SKM-1 (cell line): Measurements from ENCODE around the gene DQX1.

Experiments used
- DNase-seq: peaks from one replicate; lab custom pipeline; 2025; ENCODE audit not compliant: unreplicated experiment; lab: John Stamatoyannopoulos, UW

DQX1 gene

GRCh38 chr2:74512744-74513604 is 13.1 kb downstream of the DQX1 start:
- no peak for DNase-seq

GRCh38 chr2:74511104-74511989 is 14.7 kb downstream of the DQX1 start:
- no peak for DNase-seq

GRCh38 chr2:74510272-74510671 is 15.8 kb downstream of the DQX1 start:
- DNase-seq: no peak

- DNase-seq: no peak
Measured at GRCh38 chr2:74507926-74508520, 18.0 kb downstream of the DQX1 start.

- DNase-seq: peak; percentile 95
Measured at GRCh38 chr2:74507145-74507925, 18.7 kb downstream of the DQX1 start, which contains the start of gene PCGF1. TSS of gene PCGF1 (minus strand) at chr2:74507695. CDS start at chr2:74507668, 27 bp downstream.

GRCh38 chr2:74505448-74506246 is 20.4 kb downstream of the DQX1 start:
- no peak for DNase-seq

GRCh38 chr2:74504591-74504990 is 21.4 kb downstream of the DQX1 start:
- no peak for DNase-seq

- no peak for DNase-seq
Measured at GRCh38 chr2:74503506-74504475, 22.2 kb downstream of the DQX1 start.

- no peak for DNase-seq
Measured at GRCh38 chr2:74502720-74503505, 23.1 kb downstream of the DQX1 start.

- DNase-seq: no peak
Measured at GRCh38 chr2:74502147-74502719, 23.8 kb downstream of the DQX1 start.

GRCh38 chr2:74501335-74502071 is 24.5 kb downstream of the DQX1 start:
- DNase-seq: no peak

GRCh38 chr2:74500578-74500946 is 25.5 kb downstream of the DQX1 start:
- DNase-seq: no peak

- no peak for DNase-seq
Measured at GRCh38 chr2:74499940-74500577, 26.0 kb downstream of the DQX1 start.

GRCh38 chr2:74499267-74499939 is 26.6 kb downstream of the DQX1 start, which contains the start of gene LBX2:
TSS of gene LBX2 (minus strand) at chr2:74499603. CDS start at chr2:74499537, 66 bp downstream.
- DNase-seq: no peak

- no peak for DNase-seq
Measured at GRCh38 chr2:74498500-74499266, 27.3 kb downstream of the DQX1 start.
